ENCODE data around the gene SSTR3.
"Not testable (repeated sequence)": the region's sequence is repeated elsewhere in the genome, so short reads cannot be mapped to it uniquely, and the experiment has no call there.

Gene SSTR3

DNA sequence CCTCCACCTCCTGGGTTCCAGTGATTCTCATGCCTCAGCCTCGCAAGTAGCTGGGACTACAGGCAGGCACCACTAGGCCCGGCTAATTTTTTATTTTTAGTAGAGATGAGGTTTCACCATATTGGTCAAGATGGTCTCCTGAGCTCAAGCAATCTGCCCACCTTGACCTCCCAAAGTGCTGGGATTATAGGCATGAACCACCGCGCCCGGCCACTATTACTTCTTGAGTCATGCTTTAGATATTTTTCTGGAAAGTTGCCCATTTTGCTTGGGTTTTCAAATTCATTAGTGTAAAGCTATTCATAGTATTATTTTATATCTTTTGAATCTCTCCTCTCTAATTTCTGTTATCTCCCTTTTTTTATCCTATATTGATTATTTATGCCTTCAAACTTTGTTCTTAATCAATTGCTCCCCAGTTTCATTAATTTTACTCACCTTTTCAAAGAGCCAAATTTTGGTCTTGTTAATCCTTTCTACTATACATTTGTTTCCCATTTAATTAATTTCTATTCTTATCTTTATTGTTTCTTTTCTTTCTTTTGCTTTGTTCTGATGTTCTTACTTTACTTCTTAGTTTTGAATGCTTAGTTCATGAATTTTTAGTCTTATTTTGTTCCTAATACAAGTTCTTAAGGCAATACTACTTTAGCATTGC, 42.1 kb upstream of the SSTR3 start:
- DNase-seq = no peak
- no peak for TF ChIP-seq EZH2phosphoT487 (IDR thresholded peaks at IDR 0.05; ENCODE audit: low read length)
- no peak for TF ChIP-seq EZH2 (optimal IDR thresholded peaks at IDR 0.05; ENCODE audit: low read depth, low read length)
- TF ChIP-seq, protein P1, sequence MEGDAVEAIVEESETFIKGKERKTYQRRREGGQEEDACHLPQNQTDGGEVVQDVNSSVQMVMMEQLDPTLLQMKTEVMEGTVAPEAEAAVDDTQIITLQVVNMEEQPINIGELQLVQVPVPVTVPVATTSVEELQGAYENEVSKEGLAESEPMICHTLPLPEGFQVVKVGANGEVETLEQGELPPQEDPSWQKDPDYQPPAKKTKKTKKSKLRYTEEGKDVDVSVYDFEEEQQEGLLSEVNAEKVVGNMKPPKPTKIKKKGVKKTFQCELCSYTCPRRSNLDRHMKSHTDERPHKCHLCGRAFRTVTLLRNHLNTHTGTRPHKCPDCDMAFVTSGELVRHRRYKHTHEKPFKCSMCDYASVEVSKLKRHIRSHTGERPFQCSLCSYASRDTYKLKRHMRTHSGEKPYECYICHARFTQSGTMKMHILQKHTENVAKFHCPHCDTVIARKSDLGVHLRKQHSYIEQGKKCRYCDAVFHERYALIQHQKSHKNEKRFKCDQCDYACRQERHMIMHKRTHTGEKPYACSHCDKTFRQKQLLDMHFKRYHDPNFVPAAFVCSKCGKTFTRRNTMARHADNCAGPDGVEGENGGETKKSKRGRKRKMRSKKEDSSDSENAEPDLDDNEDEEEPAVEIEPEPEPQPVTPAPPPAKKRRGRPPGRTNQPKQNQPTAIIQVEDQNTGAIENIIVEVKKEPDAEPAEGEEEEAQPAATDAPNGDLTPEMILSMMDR (IDR thresholded peaks at IDR 0.05; ENCODE audit: low read length) = no peak
- no peaks in the 10 kb centered on the region for H3K9me2 ChIP-seq (replicated peaks; ENCODE audit: insufficient read depth, low read length)
- no peak overlapping the region for H3K4me2 ChIP-seq (ENCODE audit: low read depth, low read length)
- no peaks in the 10 kb centered on the region for H4K20me1 ChIP-seq (ENCODE audit: insufficient read depth, low read length)
- H3K4me3 ChIP-seq (ENCODE audit: low read length) = no peak overlapping the region
- no peaks in the 10 kb centered on the region; the same call in 1 of the 2 replicates for H3F3A ChIP-seq (ENCODE audit: insufficient read depth, low read length)
- H3K9ac ChIP-seq (ENCODE audit: low read length) = no peak overlapping the region
- H3K9me3 ChIP-seq (replicated peaks; ENCODE audit: insufficient read depth, low read length) = no peaks in the 10 kb centered on the region
- no peaks in the 10 kb centered on the region for H3K36me3 ChIP-seq (replicated peaks; ENCODE audit: insufficient read depth, low read length)
- no peaks in the 10 kb centered on the region for H3K79me2 ChIP-seq (ENCODE audit: low read length)
- H2AFZ ChIP-seq (ENCODE audit: low read length) = no peak overlapping the region
- no peaks in the 10 kb centered on the region for H3K27me3 ChIP-seq (replicated peaks; ENCODE audit: insufficient read depth, low read length)
- no peaks in the 10 kb centered on the region for H3K4me1 ChIP-seq (ENCODE audit: low read length)
- no peak overlapping the region for H3K27ac ChIP-seq (ENCODE audit: low read length)

GRCh38 chr22:37253126-37253660, 40.9 kb upstream of the SSTR3 start:
- no peak for DNase-seq
- no peaks in the 10 kb centered on the region for H3K9me2 ChIP-seq (replicated peaks; ENCODE audit: insufficient read depth, low read length)
- H2AFZ ChIP-seq (ENCODE audit: low read length) = no peak overlapping the region
- H4K20me1 ChIP-seq (ENCODE audit: insufficient read depth, low read length) = no peaks in the 10 kb centered on the region
- no peak overlapping the region for H3K27ac ChIP-seq (ENCODE audit: low read length)
- no peaks in the 10 kb centered on the region for H3K79me2 ChIP-seq (ENCODE audit: low read length)
- H3K9me3 ChIP-seq (replicated peaks; ENCODE audit: insufficient read depth, low read length) = no peaks in the 10 kb centered on the region
- TF ChIP-seq EZH2phosphoT487 (IDR thresholded peaks at IDR 0.05; ENCODE audit: low read length) (no peak), EZH2 (optimal IDR thresholded peaks at IDR 0.05; ENCODE audit: low read depth, low read length) (no peak)
- TF ChIP-seq, protein P1 (IDR thresholded peaks at IDR 0.05; ENCODE audit: low read length) = no peak
- no peaks in the 10 kb centered on the region for H3K27me3 ChIP-seq (replicated peaks; ENCODE audit: insufficient read depth, low read length)
- H3K4me1 ChIP-seq (ENCODE audit: low read length) = no peaks in the 10 kb centered on the region
- peak overlapping the region; percentile 10; the same call in 1 of the 2 replicates for H3K4me2 ChIP-seq (ENCODE audit: low read depth, low read length)
- H3F3A ChIP-seq (ENCODE audit: insufficient read depth, low read length) = no peaks in the 10 kb centered on the region; the same call in 1 of the 2 replicates
- 0 out of 2 replicates have a peak overlapping the region, but pooled peaks have one; percentile 0 for H3K4me3 ChIP-seq (ENCODE audit: low read length)
- no peak overlapping the region for H3K9ac ChIP-seq (ENCODE audit: low read length)
- H3K36me3 ChIP-seq (replicated peaks; ENCODE audit: insufficient read depth, low read length) = no peaks in the 10 kb centered on the region

DNA sequence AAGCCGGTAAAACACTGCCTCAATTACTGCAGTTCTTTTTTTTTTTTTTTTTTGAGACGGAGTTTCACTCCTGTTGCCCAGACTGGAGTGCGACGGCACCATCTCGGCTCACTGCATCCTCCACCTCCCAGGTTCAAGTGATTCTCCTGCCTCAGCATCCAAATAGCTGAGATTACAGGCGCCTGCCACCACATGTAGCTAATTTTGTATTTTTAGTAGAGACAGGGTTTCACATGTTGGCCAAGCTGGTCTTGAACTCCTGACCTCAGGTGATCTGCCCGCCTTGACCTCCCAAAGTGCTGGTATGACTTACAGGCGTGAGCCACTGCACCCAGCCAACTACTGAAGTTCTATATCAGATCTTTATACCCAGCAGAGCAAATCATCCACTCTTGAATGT, 39.6 kb upstream of the SSTR3 start:
- H3K27ac ChIP-seq (ENCODE audit: low read length); H3K27me3 ChIP-seq (replicated peaks; ENCODE audit: insufficient read depth, low read length); H3K36me3 ChIP-seq (replicated peaks; ENCODE audit: insufficient read depth, low read length); H3F3A ChIP-seq (ENCODE audit: insufficient read depth, low read length); H3K4me1 ChIP-seq (ENCODE audit: low read length); H3K4me3 ChIP-seq (ENCODE audit: low read length); H4K20me1 ChIP-seq (ENCODE audit: insufficient read depth, low read length); H3K9me3 ChIP-seq (replicated peaks; ENCODE audit: insufficient read depth, low read length); H3K9me2 ChIP-seq (replicated peaks; ENCODE audit: insufficient read depth, low read length); H3K4me2 ChIP-seq (ENCODE audit: low read depth, low read length); DNase-seq; H3K79me2 ChIP-seq (ENCODE audit: low read length); H3K9ac ChIP-seq (ENCODE audit: low read length); H2AFZ ChIP-seq (ENCODE audit: low read length): not testable (repeated sequence)

DNA sequence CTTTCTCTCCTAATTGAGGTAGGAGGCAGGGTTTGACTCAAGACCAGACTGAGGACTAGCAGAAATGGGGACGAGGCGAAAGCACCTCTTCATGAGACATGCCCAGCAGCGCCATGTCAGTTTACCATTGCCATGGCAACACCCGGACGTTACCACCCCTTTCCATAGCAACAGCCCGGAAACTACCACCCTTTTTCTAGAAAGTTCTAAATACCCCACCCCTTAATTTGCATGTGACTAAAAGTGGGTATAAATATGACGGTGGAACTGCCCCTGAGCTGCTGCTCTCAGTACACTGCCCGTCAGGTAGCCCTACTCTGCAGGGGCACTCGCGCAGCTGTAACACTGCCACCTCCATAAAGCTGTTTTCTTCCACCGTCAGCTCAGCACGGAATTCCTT, 37.7 kb upstream of the SSTR3 start:
- Histone ChIP-seq H3K9me3 (replicated peaks; ENCODE audit: insufficient read depth, low read length) (no peaks in the 10 kb centered on the region), H4K20me1 (ENCODE audit: insufficient read depth, low read length) (no peaks in the 10 kb centered on the region), H2AFZ (ENCODE audit: low read length) (no peak overlapping the region), H3K79me2 (ENCODE audit: low read length) (no peaks in the 10 kb centered on the region), H3K27me3 (replicated peaks; ENCODE audit: insufficient read depth, low read length) (no peaks in the 10 kb centered on the region), H3K4me3 (ENCODE audit: low read length) (no peak overlapping the region), H3F3A (ENCODE audit: insufficient read depth, low read length) (peaks cover 11% of the 10 kb centered on the region), H3K9ac (ENCODE audit: low read length) (no peak overlapping the region), H3K4me1 (ENCODE audit: low read length) (peaks cover 3% of the 10 kb centered on the region), H3K4me2 (ENCODE audit: low read depth, low read length) (no peak overlapping the region), H3K9me2 (replicated peaks; ENCODE audit: insufficient read depth, low read length) (no peaks in the 10 kb centered on the region), H3K36me3 (replicated peaks; ENCODE audit: insufficient read depth, low read length) (no peaks in the 10 kb centered on the region), H3K27ac (ENCODE audit: low read length) (no peak overlapping the region)
- DNase-seq = no peak
- TF ChIP-seq EZH2 (optimal IDR thresholded peaks at IDR 0.05; ENCODE audit: low read depth, low read length) (no peak), EZH2phosphoT487 (IDR thresholded peaks at IDR 0.05; ENCODE audit: low read length) (no peak)
- TF ChIP-seq, protein P1 (IDR thresholded peaks at IDR 0.05; ENCODE audit: low read length) = no peak

Data from MM.1S (cell line).